Loucy (cell line): ENCODE measurements around the gene SLC29A1.

Source experiments
- H2AFZ ChIP-seq: fragments of 200-600 bp; sonication (generic); 2 replicates; pipeline ENCODE4 v1.6.0; 2016; ENCODE audit warnings: antibody characterized with exemption, mild to moderate bottlenecking, low read length, moderate library complexity
- H3F3A ChIP-seq: fragments of 200-600 bp; 2 replicates; pipeline ENCODE4 v1.6.0; 2016; ENCODE audit warnings: antibody characterized with exemption, low read depth, mild to moderate bottlenecking
- H3K27me3 ChIP-seq: fragments of 200-600 bp; sonication (generic); 2 replicates; pipeline ENCODE4 v1.6.1; 2014; ENCODE audit warnings: low read length, mild to moderate bottlenecking; ENCODE audit not compliant: insufficient read depth, poor library complexity, severe bottlenecking
- H3K36me3 ChIP-seq: fragments of 200-600 bp; sonication (generic); 2 replicates; pipeline ENCODE4 v1.6.1; 2016; ENCODE audit warnings: low read length; ENCODE audit not compliant: insufficient read depth
- H3K4me1 ChIP-seq: fragments of 200-600 bp; sonication (generic); 2 replicates; pipeline ENCODE4 v1.5.1; 2014; ENCODE audit warnings: low read length, mild to moderate bottlenecking; ENCODE audit not compliant: insufficient read depth, poor library complexity, severe bottlenecking
- H3K4me2 ChIP-seq: fragments of 200-600 bp; sonication (generic); 2 replicates; pipeline ENCODE4 v1.6.0; 2014; ENCODE audit warnings: antibody characterized with exemption, low read length, low read depth, mild to moderate bottlenecking; ENCODE audit not compliant: poor library complexity, severe bottlenecking
- H3K4me3 ChIP-seq: fragments of 200-600 bp; sonication (generic); 2 replicates; pipeline ENCODE4 v1.5.1; 2014; ENCODE audit warnings: low read length, mild to moderate bottlenecking, mixed read lengths; ENCODE audit not compliant: poor library complexity, severe bottlenecking
- H3K79me2 ChIP-seq: fragments of 200-600 bp; sonication (generic); 2 replicates; pipeline ENCODE4 v1.6.1; 2014; ENCODE audit warnings: low read length; ENCODE audit not compliant: insufficient read depth
- H3K9ac ChIP-seq: fragments of 200-600 bp; sonication (generic); 2 replicates; pipeline ENCODE4 v1.6.0; 2014; ENCODE audit warnings: mild to moderate bottlenecking, low read depth, low read length, moderate library complexity; ENCODE audit not compliant: poor library complexity, severe bottlenecking
- H3K9me2 ChIP-seq: fragments of 200-600 bp; sonication (generic); replicated peaks from 2 replicates; pipeline ENCODE4 v1.6.1; 2016; ENCODE audit warnings: low read depth, low read length, mixed read lengths
- H3K9me3 ChIP-seq: fragments of 200-600 bp; sonication (generic); 2 replicates; pipeline ENCODE4 v1.6.1; 2014; ENCODE audit warnings: mild to moderate bottlenecking, antibody characterized with exemption, low read length, low read depth; ENCODE audit not compliant: insufficient read depth
- H4K20me1 ChIP-seq: fragments of 200-600 bp; sonication (generic); 2 replicates; pipeline ENCODE4 v1.6.0; 2014; ENCODE audit warnings: antibody characterized with exemption, low read length, mild to moderate bottlenecking; ENCODE audit not compliant: insufficient read depth, poor library complexity, severe bottlenecking
- CTCF ChIP-seq: fragments of 200-600 bp; sonication (generic); conservative IDR thresholded peaks from 2 replicates; pipeline ENCODE4 v1.5.1; 2014; ENCODE audit warnings: mild to moderate bottlenecking, antibody characterized with exemption, low read length
- EZH2phosphoT487 ChIP-seq: fragments of 200-600 bp; IDR thresholded peaks from 2 replicates; pipeline ENCODE4 v1.6.1; 2018; ENCODE audit warnings: antibody characterized with exemption, mild to moderate bottlenecking, moderate library complexity, borderline replicate concordance

SLC29A1 gene

GRCh38 chr6:44278774-44279697 is 55.6 kb downstream of the SLC29A1 start:
- Histone ChIP-seq H3K9ac (no peak overlapping the region), H3K4me2 (no peak overlapping the region), H3K9me3 (no peaks in the 10 kb centered on the region), H3K9me2 (no peaks in the 10 kb centered on the region), H3F3A (no peaks in the 10 kb centered on the region), H3K4me1 (no peaks in the 10 kb centered on the region), H4K20me1 (no peaks in the 10 kb centered on the region), H2AFZ (no peak overlapping the region), H3K79me2 (no peaks in the 10 kb centered on the region), H3K27me3 (no peaks in the 10 kb centered on the region), H3K36me3 (no peaks in the 10 kb centered on the region), H3K4me3 (no peak overlapping the region)
- TF ChIP-seq EZH2phosphoT487 = no peak
- TF ChIP-seq CTCF = no peak
